Measurements from ENCODE around the gene FTH1. TPM values are rescaled to one million over a fixed set of nuclear protein-coding genes. Genes with fewer than 3 reads are reported as not detected.

The FTH1 gene
- total and polyA plus RNA-seq, 2 of the 4 experiments (the other 2 are of a cell fraction), result 344 to 2,516 TPM

GRCh38 chr11:62015615-62016014 is 48.2 kb upstream of the FTH1 start:
- no peaks in the 10 kb centered on the region for H3K79me1 ChIP-seq (ENCODE audit: low read depth in 1 of 2, low read length in 2 of 2)
- in situ Hi-C loops (cut with MboI; ENCODE audit: low sequenced_read_pairs) (no loop called here), dilution Hi-C loops (cut with HindIII; ENCODE audit: low sequenced_read_pairs, unreplicated experiment) (no loop called here), intact Hi-C loops (cut with micrococcal nuclease) (no loop called here)
- no peak overlapping the region for H3K4me3 ChIP-seq (ENCODE audit: insufficient read depth, low read depth, low read length)
- H3K4me2 ChIP-seq (ENCODE audit: low read depth, low read length), result no peak overlapping the region
- DNase-seq, result no peak
- H3K36me3 ChIP-seq (ENCODE audit: control insufficient read depth, insufficient read depth, low read length), result no peaks in the 10 kb centered on the region
- H3K9me3 ChIP-seq (ENCODE audit: control insufficient read depth, insufficient read depth, low read length), result no peaks in the 10 kb centered on the region; the same call in 1 of the 2 replicates
- no peak overlapping the region for H2BK5ac ChIP-seq (ENCODE audit: low read depth, low read length, poor library complexity, severe bottlenecking)
- no peak overlapping the region for H3K18ac ChIP-seq (ENCODE audit: low read depth, low read length)
- no peak for ATAC-seq (ENCODE audit: low read depth)
- no peak for TF ChIP-seq BHLHE40 (IDR thresholded peaks at IDR 0.05; ENCODE audit: low read depth, low read length)
- no peak for TF ChIP-seq RCOR1 (IDR thresholded peaks at IDR 0.05; ENCODE audit: insufficient replicate concordance, low read length)
- no peak for TF ChIP-seq USF2 (IDR thresholded peaks at IDR 0.05; ENCODE audit: low read depth, low read length)
- no peak for TF ChIP-seq RFX5 (IDR thresholded peaks at IDR 0.05; ENCODE audit: low read depth, low read length)
- TF ChIP-seq POLR2A (IDR thresholded peaks at IDR 0.05; ENCODE audit: low read depth, low read length), result no peak
- 0 out of 2 replicates have a peak, but pooled peaks cover 4% of the 10 kb centered on the region for H3K9me1 ChIP-seq (ENCODE audit: insufficient read depth, low read length)
- CTCF ChIA-PET, result no interaction called here
- no peak overlapping the region for H4K5ac ChIP-seq (ENCODE audit: low read depth, low read length)
- H3K56ac ChIP-seq (ENCODE audit: extremely low read depth, insufficient read depth, low read length), result no peak overlapping the region
- H3K27me3 ChIP-seq (ENCODE audit: control insufficient read depth, insufficient read depth, low read length), result peaks cover 3% of the 10 kb centered on the region; the same call in 1 of the 2 replicates
- H2BK120ac ChIP-seq (ENCODE audit: low read depth, low read length), result no peak overlapping the region
- H3K9ac ChIP-seq (ENCODE audit: low read depth, low read length), result no peak overlapping the region
- H2AK5ac ChIP-seq (ENCODE audit: low read depth, low read length), result no peak overlapping the region
- H3K4ac ChIP-seq (ENCODE audit: low read depth, low read length), result no peak overlapping the region
- no peak overlapping the region for H2BK20ac ChIP-seq (ENCODE audit: low read depth, low read length)
- no peaks in the 10 kb centered on the region for H4K20me1 ChIP-seq (ENCODE audit: insufficient read depth, low read length)
- no TSS peak for BruUV-seq (replicated peaks)
- peak overlapping the region; percentile 24 for H2AFZ ChIP-seq (replicated peaks; ENCODE audit: low read length, poor library complexity)
- H4K91ac ChIP-seq (ENCODE audit: insufficient read depth, low read depth, low read length), result no peak overlapping the region
- no peak overlapping the region for H3K27ac ChIP-seq (ENCODE audit: insufficient read depth, low read length)
- WGBS, 2 experiments (ENCODE audit: extremely low coverage in 2 of 2, insufficient read length in 1 of 2), result no CpG with 5 or more reads among the region's 7 CpGs
- no peak overlapping the region for H2AK9ac ChIP-seq (replicated peaks; ENCODE audit: low read depth, low read length, poor library complexity)
- no peak overlapping the region for H4K8ac ChIP-seq (ENCODE audit: low read depth in 2 of 2, low read length in 2 of 2)
- H3K14ac ChIP-seq (replicated peaks; ENCODE audit: low read depth, low read length), result no peak overlapping the region
- POLR2A ChIA-PET (ENCODE audit: unreplicated experiment), result no interaction called here
- peaks cover 8% of the 10 kb centered on the region; the same call in 1 of the 2 replicates for H3K4me1 ChIP-seq (ENCODE audit: control insufficient read depth, insufficient read depth, low read length)
- H3K23ac ChIP-seq (ENCODE audit: low read depth, low read length), result no peak overlapping the region
- no peak overlapping the region for H2BK15ac ChIP-seq (ENCODE audit: low read depth, low read length)

Data from IMR-90 (cell line).